ENCODE results near the gene REPS2. TPM values are rescaled to one million over a fixed set of nuclear protein-coding genes. Genes with fewer than 3 reads are reported as not detected.

Gene REPS2
- total and polyA plus RNA-seq, 4 donors = 8.0 to 18.4 (median 11.6) TPM

DNA sequence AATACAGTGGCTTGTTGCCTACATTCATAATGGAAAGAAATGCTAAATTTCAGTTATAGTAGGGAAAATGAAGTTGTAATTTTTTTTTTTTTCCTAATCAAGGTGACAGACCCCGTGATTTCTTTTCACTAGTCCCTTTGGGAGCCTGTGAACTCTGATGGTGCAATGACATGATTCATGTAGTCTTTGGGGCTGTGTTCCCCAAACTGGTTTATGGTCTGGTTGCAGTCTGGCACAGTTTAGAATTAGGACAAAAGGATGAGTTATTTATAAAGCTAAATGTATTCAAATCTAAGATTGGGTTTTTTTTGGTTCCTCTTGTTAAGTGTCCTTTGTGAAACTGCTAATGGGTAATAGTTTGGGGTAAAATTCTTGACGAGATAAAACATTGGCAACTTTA lies 66.0 kb downstream of the REPS2 start:
- 62 to 84% methylated on average over 2 of the region's 2 CpGs for WGBS, 2 donors
- H3K9ac ChIP-seq (ENCODE audit: insufficient read depth in 1 of 2, low read length in 2 of 2) = no peak overlapping the region
- H3K27me3 ChIP-seq (ENCODE audit: control insufficient read depth in 3 of 3, insufficient read depth in 3 of 3, low read length in 2 of 3) = peaks cover 0 to 31% (median 17%) of the 10 kb centered on the region in 3 donors
- H3K9me3 ChIP-seq (ENCODE audit: control insufficient read depth in 4 of 4, insufficient read depth in 3 of 4, low read length in 3 of 4) = no peaks in the 10 kb centered on the region
- H3K4me3 ChIP-seq = no peak overlapping the region
- TF ChIP-seq, protein P1, sequence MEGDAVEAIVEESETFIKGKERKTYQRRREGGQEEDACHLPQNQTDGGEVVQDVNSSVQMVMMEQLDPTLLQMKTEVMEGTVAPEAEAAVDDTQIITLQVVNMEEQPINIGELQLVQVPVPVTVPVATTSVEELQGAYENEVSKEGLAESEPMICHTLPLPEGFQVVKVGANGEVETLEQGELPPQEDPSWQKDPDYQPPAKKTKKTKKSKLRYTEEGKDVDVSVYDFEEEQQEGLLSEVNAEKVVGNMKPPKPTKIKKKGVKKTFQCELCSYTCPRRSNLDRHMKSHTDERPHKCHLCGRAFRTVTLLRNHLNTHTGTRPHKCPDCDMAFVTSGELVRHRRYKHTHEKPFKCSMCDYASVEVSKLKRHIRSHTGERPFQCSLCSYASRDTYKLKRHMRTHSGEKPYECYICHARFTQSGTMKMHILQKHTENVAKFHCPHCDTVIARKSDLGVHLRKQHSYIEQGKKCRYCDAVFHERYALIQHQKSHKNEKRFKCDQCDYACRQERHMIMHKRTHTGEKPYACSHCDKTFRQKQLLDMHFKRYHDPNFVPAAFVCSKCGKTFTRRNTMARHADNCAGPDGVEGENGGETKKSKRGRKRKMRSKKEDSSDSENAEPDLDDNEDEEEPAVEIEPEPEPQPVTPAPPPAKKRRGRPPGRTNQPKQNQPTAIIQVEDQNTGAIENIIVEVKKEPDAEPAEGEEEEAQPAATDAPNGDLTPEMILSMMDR (IDR thresholded peaks at IDR 0.05; ENCODE audit: control extremely low read depth, extremely low read depth) = no peak
- no peak for DNase-seq
- no peak overlapping the region for H3K27ac ChIP-seq (ENCODE audit: low read depth in 1 of 2, low read length in 1 of 2)
- no peaks in the 10 kb centered on the region for H3K4me1 ChIP-seq (ENCODE audit: control insufficient read depth in 5 of 5, insufficient read depth in 5 of 5, low read length in 5 of 5)
- no peaks in the 10 kb centered on the region for H3K36me3 ChIP-seq (ENCODE audit: control insufficient read depth in 4 of 4, insufficient read depth in 4 of 4, low read length in 4 of 4)
- no peak for ATAC-seq (ENCODE audit: insufficient read depth, low FRiP score)

DNA sequence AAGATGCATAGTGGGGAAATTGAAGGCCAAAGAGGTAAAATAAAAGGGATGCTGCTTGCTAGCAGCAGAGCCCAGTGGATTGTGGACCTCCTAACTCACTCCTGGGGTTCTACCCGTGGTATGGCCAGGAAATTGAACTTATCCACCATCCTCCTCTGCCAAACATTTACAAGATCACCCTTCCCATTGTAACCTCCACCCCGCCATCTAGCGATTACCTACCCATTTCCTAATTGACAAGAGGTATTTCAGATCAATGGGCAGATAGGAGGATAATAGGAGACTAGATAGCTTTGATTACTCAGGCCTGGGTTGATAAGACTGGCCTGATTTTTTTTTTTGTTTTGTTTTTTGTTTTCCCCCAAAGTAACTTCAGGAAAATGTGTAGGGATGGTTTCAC lies 67.8 kb downstream of the REPS2 start:
- Histone ChIP-seq H3K27me3 (ENCODE audit: control insufficient read depth in 3 of 3, insufficient read depth in 3 of 3, low read length in 2 of 3) (peaks cover 0 to 25% (median 14%) of the 10 kb centered on the region in 3 donors), H3K9me3 (ENCODE audit: control insufficient read depth in 4 of 4, insufficient read depth in 3 of 4, low read length in 3 of 4) (no peaks in the 10 kb centered on the region), H3K36me3 (ENCODE audit: control insufficient read depth in 4 of 4, insufficient read depth in 4 of 4, low read length in 4 of 4) (no peaks in the 10 kb centered on the region), H3K9ac (ENCODE audit: insufficient read depth in 1 of 2, low read length in 2 of 2) (no peak overlapping the region), H3K27ac (ENCODE audit: low read depth in 1 of 2, low read length in 1 of 2) (no peak overlapping the region), H3K4me1 (ENCODE audit: control insufficient read depth in 5 of 5, insufficient read depth in 5 of 5, low read length in 5 of 5) (no peaks in the 10 kb centered on the region), H3K4me3 (no peak overlapping the region)
- WGBS, 2 donors = 64 to 85% methylated on average over 3 of the region's 3 CpGs
- TF ChIP-seq, protein P1 (IDR thresholded peaks at IDR 0.05; ENCODE audit: control extremely low read depth, extremely low read depth) = no peak
- no peak for ATAC-seq (ENCODE audit: insufficient read depth, low FRiP score)
- no peak for DNase-seq

DNA sequence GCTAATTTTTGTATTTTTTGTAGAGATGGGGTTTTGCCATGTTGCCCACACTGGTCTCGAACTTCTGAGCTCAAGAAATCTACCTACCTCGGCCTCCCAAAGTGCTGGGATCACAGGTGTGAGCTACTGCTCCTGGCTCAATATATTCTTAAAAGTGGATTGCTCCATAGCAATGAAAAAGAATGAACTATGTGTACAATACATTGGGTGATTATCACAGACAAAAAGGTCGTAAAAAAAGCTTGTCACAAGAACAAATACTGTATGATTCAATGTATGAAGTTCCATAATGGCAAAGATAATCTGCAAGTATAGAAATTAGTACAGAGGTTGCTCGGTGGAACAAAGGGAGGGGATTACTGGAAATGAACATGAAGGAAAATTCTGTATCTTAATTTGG lies 70.7 kb downstream of the REPS2 start:
- ATAC-seq (ENCODE audit: insufficient read depth, low FRiP score) (no peak), DNase-seq (no peak)
- TF ChIP-seq, protein P1 (IDR thresholded peaks at IDR 0.05; ENCODE audit: control extremely low read depth, extremely low read depth) = no peak
- Histone ChIP-seq H3K27me3 (ENCODE audit: control insufficient read depth in 3 of 3, insufficient read depth in 3 of 3, low read length in 2 of 3) (peaks cover 0 to 25% (median 18%) of the 10 kb centered on the region in 3 donors), H3K36me3 (ENCODE audit: control insufficient read depth in 4 of 4, insufficient read depth in 4 of 4, low read length in 4 of 4) (no peaks in the 10 kb centered on the region), H3K27ac (ENCODE audit: low read depth in 1 of 2, low read length in 1 of 2) (no peak overlapping the region), H3K4me1 (ENCODE audit: control insufficient read depth in 5 of 5, insufficient read depth in 5 of 5, low read length in 5 of 5) (peaks cover 0 to 14% (median 0%) of the 10 kb centered on the region in 5 donors), H3K9ac (ENCODE audit: insufficient read depth in 1 of 2, low read length in 2 of 2) (no peak overlapping the region), H3K9me3 (ENCODE audit: control insufficient read depth in 4 of 4, insufficient read depth in 3 of 4, low read length in 3 of 4) (no peaks in the 10 kb centered on the region), H3K4me3 (no peak overlapping the region)
- WGBS, 2 donors = 75 to 97% methylated on average over 4 of the region's 4 CpGs

DNA sequence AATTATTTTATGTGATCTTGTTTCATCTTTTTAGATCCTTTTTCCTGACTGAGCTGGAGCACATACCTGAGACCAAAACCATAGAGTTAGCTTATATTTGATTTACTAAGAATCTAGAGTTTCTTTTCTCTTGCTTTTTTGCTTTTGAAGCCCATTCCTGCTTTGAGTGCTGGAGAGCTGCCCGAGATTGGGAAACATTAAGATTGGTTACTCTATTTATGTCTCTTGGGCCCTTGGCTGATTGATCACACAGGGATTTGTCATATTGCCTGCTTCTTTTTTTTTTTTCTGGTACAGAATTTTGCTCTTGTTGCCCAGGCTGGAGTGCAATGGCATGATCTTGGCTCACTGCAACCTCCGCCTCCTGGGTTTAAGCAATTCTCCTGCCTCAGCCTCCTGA lies 73.9 kb downstream of the REPS2 start:
- 79 to 82% methylated on average over 1 to 2 of the region's 2 CpGs for WGBS, 2 donors
- peak; percentile 40 to 73 (median 59) for DNase-seq
- Histone ChIP-seq H3K4me1 (ENCODE audit: control insufficient read depth in 5 of 5, insufficient read depth in 5 of 5, low read length in 5 of 5) (peaks cover 0 to 18% (median 0%) of the 10 kb centered on the region in 5 donors), H3K9ac (ENCODE audit: insufficient read depth in 1 of 2, low read length in 2 of 2) (no peak overlapping the region), H3K27me3 (ENCODE audit: control insufficient read depth in 3 of 3, insufficient read depth in 3 of 3, low read length in 2 of 3) (peaks cover 0 to 20% (median 15%) of the 10 kb centered on the region in 3 donors), H3K4me3 (no peak overlapping the region), H3K9me3 (ENCODE audit: control insufficient read depth in 4 of 4, insufficient read depth in 3 of 4, low read length in 3 of 4) (no peaks in the 10 kb centered on the region), H3K27ac (ENCODE audit: low read depth in 1 of 2, low read length in 1 of 2) (no peak overlapping the region), H3K36me3 (ENCODE audit: control insufficient read depth in 4 of 4, insufficient read depth in 4 of 4, low read length in 4 of 4) (no peaks in the 10 kb centered on the region)
- TF ChIP-seq, protein P1 (IDR thresholded peaks at IDR 0.05; ENCODE audit: control extremely low read depth, extremely low read depth) = no peak
- ATAC-seq (ENCODE audit: insufficient read depth, low FRiP score) = no peak
